ENCODE data around the gene PIM1.
"Not testable (repeated sequence)": the region's sequence is repeated elsewhere in the genome, so short reads cannot be mapped to it uniquely, and the experiment has no call there.

The PIM1 gene

GRCh38 chr6:37187321-37188022 lies 17.5 kb downstream of the PIM1 start:
- Histone ChIP-seq H3K4me3 (no peak overlapping the region), H3K9ac (ENCODE audit: insufficient read length) (no peak overlapping the region), H3K27ac (no peak overlapping the region), H3K36me3 (ENCODE audit: insufficient read depth, low read length) (no peaks in the 10 kb centered on the region), H3K9me3 (ENCODE audit: low read depth, low read length) (no peaks in the 10 kb centered on the region)
- TF ChIP-seq POLR2AphosphoS5 (IDR thresholded peaks at IDR 0.05; ENCODE audit: borderline replicate concordance, low read depth, low read length) (no peak), EZH2 (IDR thresholded peaks at IDR 0.05) (no peak), FOXP2 (optimal IDR thresholded peaks at IDR 0.05; ENCODE audit: control extremely low read depth, extremely low read length, insufficient read depth) (no peak)
- no peak for DNase-seq (ENCODE audit: low read depth, low spot score)

GRCh38 chr6:37188962-37189510 lies 19.1 kb downstream of the PIM1 start:
- Histone ChIP-seq H3K9ac (ENCODE audit: insufficient read length) (no peak overlapping the region), H3K9me3 (ENCODE audit: low read depth, low read length) (no peaks in the 10 kb centered on the region), H3K4me3 (no peak overlapping the region), H3K36me3 (ENCODE audit: insufficient read depth, low read length) (no peaks in the 10 kb centered on the region), H3K27ac (no peak overlapping the region)
- TF ChIP-seq FOXP2 (optimal IDR thresholded peaks at IDR 0.05; ENCODE audit: control extremely low read depth, extremely low read length, insufficient read depth) = no peak
- TF ChIP-seq EZH2 (IDR thresholded peaks at IDR 0.05) = no peak
- TF ChIP-seq POLR2AphosphoS5 (IDR thresholded peaks at IDR 0.05; ENCODE audit: borderline replicate concordance, low read depth, low read length) = no peak
- no peak for DNase-seq (ENCODE audit: low read depth, low spot score)

- Histone ChIP-seq H3K27ac (no peak overlapping the region), H3K9me3 (ENCODE audit: low read depth, low read length) (no peaks in the 10 kb centered on the region), H3K9ac (ENCODE audit: insufficient read length) (no peak overlapping the region), H3K36me3 (ENCODE audit: insufficient read depth, low read length) (no peaks in the 10 kb centered on the region), H3K4me3 (no peak overlapping the region)
- TF ChIP-seq POLR2AphosphoS5 (IDR thresholded peaks at IDR 0.05; ENCODE audit: borderline replicate concordance, low read depth, low read length) (no peak), EZH2 (IDR thresholded peaks at IDR 0.05) (no peak), FOXP2 (optimal IDR thresholded peaks at IDR 0.05; ENCODE audit: control extremely low read depth, extremely low read length, insufficient read depth) (no peak)
- DNase-seq (ENCODE audit: low read depth, low spot score) = no peak
Observed at GRCh38 chr6:37190159-37190535, 20.2 kb downstream of the PIM1 start.

GRCh38 chr6:37192666-37193065 lies 22.7 kb downstream of the PIM1 start:
- H3K9ac ChIP-seq (ENCODE audit: insufficient read length) = no peak overlapping the region
- H3K4me3 ChIP-seq = no peak overlapping the region
- no peak overlapping the region for H3K27ac ChIP-seq
- TF ChIP-seq POLR2AphosphoS5 (IDR thresholded peaks at IDR 0.05; ENCODE audit: borderline replicate concordance, low read depth, low read length) (no peak), EZH2 (IDR thresholded peaks at IDR 0.05) (no peak), FOXP2 (optimal IDR thresholded peaks at IDR 0.05; ENCODE audit: control extremely low read depth, extremely low read length, insufficient read depth) (no peak)
- no peaks in the 10 kb centered on the region for H3K9me3 ChIP-seq (ENCODE audit: low read depth, low read length)
- no peak for DNase-seq (ENCODE audit: low read depth, low spot score)
- H3K36me3 ChIP-seq (ENCODE audit: insufficient read depth, low read length) = no peaks in the 10 kb centered on the region

GRCh38 chr6:37194886-37195285 lies 24.9 kb downstream of the PIM1 start:
- not testable (repeated sequence) for H3K9ac ChIP-seq (ENCODE audit: insufficient read length); H3K27ac ChIP-seq; H3K9me3 ChIP-seq (ENCODE audit: low read depth, low read length); H3K4me3 ChIP-seq; H3K36me3 ChIP-seq (ENCODE audit: insufficient read depth, low read length); DNase-seq (ENCODE audit: low read depth, low spot score)

GRCh38 chr6:37196451-37196850 lies 26.5 kb downstream of the PIM1 start:
- H3K9ac ChIP-seq (ENCODE audit: insufficient read length); H3K36me3 ChIP-seq (ENCODE audit: insufficient read depth, low read length); H3K27ac ChIP-seq; DNase-seq (ENCODE audit: low read depth, low spot score); H3K9me3 ChIP-seq (ENCODE audit: low read depth, low read length); H3K4me3 ChIP-seq: not testable (repeated sequence)

GRCh38 chr6:37200085-37200484 lies 30.1 kb downstream of the PIM1 start:
- H3K4me3 ChIP-seq = no peak overlapping the region
- no peak overlapping the region for H3K9ac ChIP-seq (ENCODE audit: insufficient read length)
- no peaks in the 10 kb centered on the region for H3K9me3 ChIP-seq (ENCODE audit: low read depth, low read length)
- H3K27ac ChIP-seq = no peak overlapping the region
- TF ChIP-seq FOXP2 (optimal IDR thresholded peaks at IDR 0.05; ENCODE audit: control extremely low read depth, extremely low read length, insufficient read depth) (no peak), EZH2 (IDR thresholded peaks at IDR 0.05) (no peak)
- no peak for DNase-seq (ENCODE audit: low read depth, low spot score)
- H3K36me3 ChIP-seq (ENCODE audit: insufficient read depth, low read length) = no peaks in the 10 kb centered on the region

GRCh38 chr6:37201726-37202125 lies 31.8 kb downstream of the PIM1 start:
- Histone ChIP-seq H3K9ac (ENCODE audit: insufficient read length) (no peak overlapping the region), H3K36me3 (ENCODE audit: insufficient read depth, low read length) (no peaks in the 10 kb centered on the region), H3K4me3 (no peak overlapping the region), H3K9me3 (ENCODE audit: low read depth, low read length) (no peaks in the 10 kb centered on the region), H3K27ac (no peak overlapping the region)
- TF ChIP-seq FOXP2 (optimal IDR thresholded peaks at IDR 0.05; ENCODE audit: control extremely low read depth, extremely low read length, insufficient read depth) = no peak
- DNase-seq (ENCODE audit: low read depth, low spot score) = no peak

GRCh38 chr6:37202788-37203491 lies 33.0 kb downstream of the PIM1 start:
- Histone ChIP-seq H3K27ac (no peak overlapping the region), H3K36me3 (ENCODE audit: insufficient read depth, low read length) (no peaks in the 10 kb centered on the region), H3K9me3 (ENCODE audit: low read depth, low read length) (no peaks in the 10 kb centered on the region), H3K4me3 (no peak overlapping the region), H3K9ac (ENCODE audit: insufficient read length) (no peak overlapping the region)
- TF ChIP-seq FOXP2 (optimal IDR thresholded peaks at IDR 0.05; ENCODE audit: control extremely low read depth, extremely low read length, insufficient read depth) (no peak), POLR2AphosphoS5 (IDR thresholded peaks at IDR 0.05; ENCODE audit: borderline replicate concordance, low read depth, low read length) (no peak), EZH2 (IDR thresholded peaks at IDR 0.05) (no peak)
- DNase-seq (ENCODE audit: low read depth, low spot score) = no peak
